ENCODE results near the gene PFKFB2.

GRCh38 chr1:207059881-207060280 lies 6.8 kb downstream of the PFKFB2 start:
- TF ChIP-seq CTCF (IDR thresholded peaks at IDR 0.05; ENCODE audit: poor library complexity, severe bottlenecking) (no peak), POLR2AphosphoS5 (IDR thresholded peaks at IDR 0.05) (no peak), EZH2 (IDR thresholded peaks at IDR 0.05; ENCODE audit: borderline replicate concordance, insufficient read depth, low read length, poor library complexity, severe bottlenecking) (no peak), TAF1 (IDR thresholded peaks at IDR 0.05; ENCODE audit: low read depth) (no peak), EP300 (conservative IDR thresholded peaks at IDR 0.05; ENCODE audit: poor library complexity, severe bottlenecking) (no peak), SMC3 (conservative IDR thresholded peaks at IDR 0.05; ENCODE audit: poor library complexity) (no peak), RAD21 (conservative IDR thresholded peaks at IDR 0.05) (no peak), REST (IDR thresholded peaks at IDR 0.05; ENCODE audit: borderline replicate concordance) (no peak)
